GM21367 (cell line): ENCODE results near the gene FGGY.
"Not testable (repeated sequence)": the region's sequence is repeated elsewhere in the genome, so short reads cannot be mapped to it uniquely, and the experiment has no call there.

ENCODE experiments used
- ATAC-seq: cut with Tn5 transposase; IDR thresholded peaks from one replicate; pipeline ENCODE4 v1.9.1; 2021; ENCODE audit not compliant: unreplicated experiment

FGGY gene

DNA sequence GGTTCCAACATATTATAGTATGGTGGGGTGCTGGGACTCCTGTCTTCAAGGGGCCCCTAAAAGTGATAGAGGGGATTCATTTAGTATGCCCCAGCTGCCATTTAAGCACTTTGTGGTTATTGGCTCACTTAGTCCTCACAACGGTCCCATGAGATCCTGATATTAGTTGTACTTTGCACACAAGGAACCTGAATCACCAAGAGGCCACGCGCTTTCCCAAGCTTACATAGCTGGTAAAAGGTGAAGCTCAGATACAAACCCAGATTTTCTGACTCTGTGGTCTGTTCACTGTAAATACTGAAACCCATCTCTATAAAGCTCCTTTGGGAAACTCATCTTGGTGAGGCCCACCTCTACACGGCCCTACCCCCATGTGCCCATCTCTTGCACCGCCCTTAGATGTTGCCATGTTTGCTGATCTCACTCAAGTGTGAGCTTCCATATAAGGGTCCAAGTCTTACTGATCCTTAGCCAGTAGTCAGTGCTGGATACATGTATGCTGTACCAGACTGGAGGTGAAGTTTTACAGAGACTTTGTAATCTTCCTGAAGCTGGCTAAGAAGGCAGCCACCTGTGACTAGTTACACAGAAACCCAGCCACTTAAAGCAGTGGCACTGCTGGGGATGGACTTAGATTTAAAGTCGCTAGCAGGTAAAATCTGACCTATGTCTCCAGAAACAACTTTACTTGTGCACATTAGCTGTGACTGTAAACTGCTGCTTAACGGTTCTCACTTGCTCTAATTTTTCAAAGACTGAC is 393.5 kb downstream of the FGGY start:
- no peak for ATAC-seq

DNA sequence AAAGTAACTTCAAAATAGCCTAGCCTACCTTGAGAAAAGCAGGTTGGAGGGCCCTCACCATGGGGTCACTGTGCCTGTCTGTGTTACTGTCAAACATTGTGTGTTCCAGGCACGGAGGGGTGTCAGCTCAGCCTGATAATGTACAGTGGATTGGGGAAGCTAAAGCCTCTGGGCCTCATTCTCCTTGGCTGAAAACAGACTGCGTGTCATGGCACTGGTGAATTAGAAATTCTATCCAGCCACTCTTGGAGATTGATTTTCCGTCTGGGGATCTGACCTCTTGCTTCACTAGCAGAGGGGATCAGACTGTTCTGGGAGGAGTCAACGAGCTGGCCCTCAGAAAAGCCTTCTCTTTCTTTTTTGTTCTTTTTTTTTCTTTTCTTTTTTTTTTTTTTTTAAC is 394.4 kb downstream of the FGGY start:
- ATAC-seq = no peak

DNA sequence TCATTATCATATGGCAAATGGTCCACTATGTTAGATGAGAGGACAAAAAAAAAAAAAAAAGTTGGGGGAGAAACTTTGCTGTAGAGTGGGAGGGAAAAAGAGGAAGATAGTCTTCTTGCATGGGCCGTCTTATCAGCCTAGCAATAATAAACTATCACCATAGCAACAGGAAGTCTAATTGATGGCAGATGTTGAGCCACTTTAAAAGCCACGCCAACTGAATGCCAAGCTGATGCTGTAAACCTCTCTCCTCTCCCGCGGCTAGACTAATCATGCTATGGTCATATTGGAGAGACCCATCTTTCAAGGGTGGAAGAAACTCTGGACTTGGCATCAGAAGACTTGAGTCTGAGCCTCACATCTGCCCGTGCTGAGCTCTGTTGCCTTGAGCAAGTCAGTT is 395.7 kb downstream of the FGGY start:
- no peak for ATAC-seq

DNA sequence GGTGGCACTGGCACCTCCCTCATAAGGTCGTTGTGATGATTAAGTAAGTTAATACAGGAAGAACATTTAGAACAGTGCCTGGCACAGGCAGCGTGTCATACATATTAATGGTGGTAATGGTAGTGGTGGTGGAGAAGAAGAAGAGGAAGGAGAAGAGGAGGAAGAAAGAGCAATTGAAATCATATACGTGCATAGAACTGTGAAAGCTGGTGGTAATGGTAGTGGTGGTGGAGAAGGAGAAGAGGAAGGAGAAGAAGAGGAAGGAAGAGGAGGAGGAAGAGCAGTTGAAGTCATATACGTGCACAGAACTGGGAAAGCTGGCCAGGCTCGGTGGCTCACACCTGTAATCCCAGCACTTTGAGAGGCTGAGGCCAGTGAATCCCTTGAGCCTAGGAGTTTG is 396.5 kb downstream of the FGGY start:
- no peak for ATAC-seq

DNA sequence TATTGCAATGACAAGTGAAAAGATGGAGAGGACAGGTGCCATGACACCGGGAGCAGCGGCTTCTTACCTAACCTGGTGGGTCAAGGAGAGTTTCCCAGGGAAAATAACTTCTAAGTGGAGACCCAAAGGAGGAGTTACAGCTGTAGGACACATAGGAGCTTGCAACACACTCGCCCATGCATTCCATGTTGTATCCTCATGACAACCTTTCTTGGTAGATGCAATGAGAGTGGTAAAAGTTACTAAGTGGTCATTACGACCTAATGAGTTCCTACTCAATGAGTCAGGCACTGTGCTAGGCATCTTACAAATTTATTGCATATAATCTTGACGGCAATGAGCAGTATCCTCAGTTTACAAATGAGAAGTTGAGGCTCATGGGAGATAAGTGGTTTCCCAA is 398.4 kb downstream of the FGGY start:
- no peak for ATAC-seq

DNA sequence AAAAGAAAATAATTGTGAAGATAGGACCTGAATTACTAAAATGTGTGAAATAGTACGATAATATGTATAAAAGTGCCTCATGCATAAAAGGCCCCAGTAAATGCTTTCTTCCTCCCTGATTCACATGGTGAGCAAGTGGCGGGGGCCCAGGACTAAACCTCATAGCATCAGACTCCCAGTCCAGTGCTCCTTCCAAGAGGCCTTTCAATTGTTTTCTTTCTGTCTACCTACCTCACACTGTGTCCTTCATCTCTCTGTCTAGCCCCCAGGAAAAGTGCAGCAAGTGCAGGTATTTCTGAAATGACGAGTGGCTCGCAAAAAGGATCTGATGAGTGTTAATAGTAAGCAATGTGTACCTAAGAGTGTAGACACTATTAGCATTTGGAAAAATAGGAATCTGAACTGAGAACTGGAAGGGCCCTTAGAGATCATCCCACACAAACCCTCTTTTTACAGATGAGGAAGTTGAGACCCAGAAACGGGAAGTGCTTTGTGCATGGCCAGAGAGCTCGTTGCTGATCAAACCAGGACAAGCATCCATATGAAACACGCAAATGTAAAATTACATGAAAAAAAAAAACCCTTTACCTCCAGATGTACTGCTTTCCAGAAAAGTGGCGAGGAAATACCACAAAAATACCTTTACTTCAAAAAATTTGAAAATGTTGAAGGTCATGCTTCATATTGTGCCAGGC is 399.7 kb downstream of the FGGY start:
- peak; percentile 19 for ATAC-seq

DNA sequence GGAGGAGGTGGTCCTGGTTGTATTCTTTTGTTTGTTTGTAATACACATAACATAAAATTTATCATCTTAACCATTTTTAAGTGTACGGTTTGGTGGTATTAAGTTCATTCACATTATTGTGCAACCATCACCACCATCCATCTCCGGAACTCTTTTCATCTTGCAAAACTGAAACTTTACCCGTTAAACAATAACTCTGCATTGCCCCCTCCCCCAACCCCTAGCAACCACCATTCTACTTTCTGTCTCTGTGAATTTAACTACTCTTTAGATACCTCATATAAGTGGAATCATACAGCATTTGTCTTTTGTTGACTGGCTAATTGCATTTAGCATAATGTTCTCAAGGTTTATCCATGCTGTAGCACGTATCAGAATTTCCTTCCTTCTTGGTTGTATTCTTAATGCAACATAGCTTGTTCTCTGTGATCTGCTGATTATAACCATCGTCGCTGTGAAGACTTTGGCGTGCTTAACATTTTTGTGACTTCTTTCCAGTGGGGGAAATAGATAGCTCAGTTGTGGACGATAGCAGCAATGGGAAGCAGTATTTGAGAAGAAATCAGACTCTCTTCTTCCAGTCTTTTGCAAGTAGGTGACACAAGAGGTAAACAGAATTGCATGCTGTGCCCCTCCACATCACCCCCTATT is 400.4 kb downstream of the FGGY start:
- peak; percentile 44 for ATAC-seq

DNA sequence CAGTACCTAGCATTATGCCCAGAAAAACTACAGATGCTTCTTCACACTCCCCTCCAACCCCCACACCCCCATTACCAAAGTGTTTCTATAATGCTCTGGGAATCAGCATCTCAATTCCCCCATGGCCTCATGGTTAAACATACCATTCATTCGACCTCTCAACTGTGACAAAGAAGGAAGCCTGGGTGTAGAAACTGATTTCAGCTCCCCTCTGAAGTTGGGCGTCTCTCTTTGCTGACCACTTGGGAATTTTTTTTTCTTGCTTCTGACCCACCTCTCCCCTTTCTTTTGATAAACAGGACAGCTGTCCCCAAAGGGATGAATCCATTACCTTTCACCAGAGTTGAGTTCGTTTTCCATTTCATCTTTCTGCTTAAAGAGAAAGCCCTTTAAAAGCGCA is 401.5 kb downstream of the FGGY start:
- no peak for ATAC-seq

DNA sequence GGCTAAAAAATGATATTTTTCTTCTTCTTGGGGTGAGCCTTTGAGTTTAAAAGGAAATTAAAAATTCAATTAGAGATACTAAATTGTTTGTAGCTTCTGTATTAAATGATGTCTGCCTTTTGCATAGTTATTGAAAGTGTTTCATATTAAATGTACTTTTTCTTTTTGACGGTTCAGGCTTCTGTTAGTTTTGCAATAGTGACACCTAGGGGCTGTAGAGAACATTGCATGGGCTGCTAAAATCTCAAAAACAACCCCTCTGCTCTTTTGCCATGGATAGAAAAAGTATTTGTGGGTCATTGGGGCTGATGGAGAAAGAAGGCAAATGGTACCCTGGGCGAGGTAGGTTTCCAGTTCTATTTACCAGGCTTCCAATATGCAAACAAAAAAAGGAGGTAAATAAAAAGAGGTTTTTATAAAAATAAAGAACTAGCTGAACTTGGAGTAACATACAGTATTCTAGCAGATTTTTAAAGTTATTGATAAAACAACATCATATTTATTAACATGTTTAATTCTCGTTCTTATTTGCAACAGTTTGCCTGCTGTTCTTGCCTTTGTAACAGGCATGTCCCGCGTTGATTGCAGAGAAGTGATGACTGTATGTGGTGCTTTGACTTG is 402.4 kb downstream of the FGGY start:
- no peak for ATAC-seq

DNA sequence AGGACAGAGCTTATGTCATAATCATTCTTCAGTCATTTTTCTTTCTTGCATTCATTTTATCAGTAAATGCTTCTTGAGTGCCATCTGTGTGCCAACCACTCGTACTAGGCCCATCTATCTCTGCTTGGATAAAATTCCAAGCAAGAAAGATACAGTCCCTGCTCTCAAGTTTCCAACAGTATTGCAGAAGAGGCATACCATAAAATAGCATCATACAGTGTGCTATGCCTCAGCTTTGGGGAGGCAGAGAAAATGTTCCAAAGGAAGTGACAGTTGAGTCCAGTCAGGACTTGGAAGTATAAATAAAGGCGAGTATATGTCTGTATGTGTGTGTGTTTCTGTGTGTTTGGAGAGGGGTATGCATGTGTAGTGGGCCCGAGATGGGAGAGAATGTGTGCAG is 404.5 kb downstream of the FGGY start:
- no peak for ATAC-seq

DNA sequence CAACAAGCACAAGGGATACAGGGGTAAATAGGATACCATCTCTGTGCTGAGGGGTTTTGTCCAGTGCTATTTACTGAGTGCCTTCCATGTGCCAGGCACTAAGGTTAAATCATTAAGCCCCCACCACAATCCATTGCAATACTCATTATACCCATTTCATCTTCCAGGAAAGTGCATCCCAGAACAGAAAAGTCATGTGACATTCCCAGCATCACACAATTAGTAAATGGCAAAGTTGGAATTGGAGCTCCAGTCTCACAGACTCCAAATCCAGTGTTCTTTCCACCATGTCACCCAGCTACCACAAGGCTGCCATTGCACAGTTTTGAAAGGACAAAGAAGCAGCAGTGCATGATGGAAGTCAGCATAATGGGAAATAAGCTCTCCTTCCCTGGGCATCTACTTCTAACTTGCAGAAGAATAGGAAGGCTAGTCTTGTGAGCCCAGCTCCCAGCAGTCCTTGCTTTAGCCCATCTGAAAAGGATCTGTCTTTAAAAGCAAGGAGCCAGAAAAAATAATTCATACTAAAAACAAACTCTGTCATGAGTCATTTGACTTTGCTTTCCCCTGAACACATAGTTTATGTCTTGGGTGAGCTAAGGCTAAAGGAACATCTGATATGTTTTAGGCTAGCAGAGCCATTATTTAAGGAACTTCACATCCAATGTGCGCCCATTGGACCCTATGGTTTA is 406.5 kb downstream of the FGGY start:
- ATAC-seq = no peak

DNA sequence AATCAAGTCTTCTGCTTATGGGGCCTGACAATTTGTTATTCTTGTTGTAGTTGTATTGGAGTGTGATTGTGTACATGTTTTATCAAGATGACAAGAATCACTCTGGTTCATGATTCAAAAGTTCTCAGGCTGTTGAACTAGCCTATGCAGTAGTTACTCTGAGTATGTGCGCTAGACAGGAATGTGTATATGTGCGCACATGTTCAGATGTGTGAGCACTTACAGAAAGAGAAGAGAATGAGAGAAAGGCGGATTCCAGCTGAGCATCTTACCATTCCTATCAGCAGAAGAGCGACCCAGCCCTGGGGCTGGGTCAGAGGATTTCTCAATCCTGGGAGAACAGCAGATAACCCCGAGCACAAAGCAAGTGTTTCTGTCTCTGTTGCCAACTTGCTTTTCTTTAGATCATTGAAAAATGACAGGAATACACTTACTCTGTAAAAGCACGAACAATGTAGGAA is 407.1 kb downstream of the FGGY start:
- no peak for ATAC-seq

DNA sequence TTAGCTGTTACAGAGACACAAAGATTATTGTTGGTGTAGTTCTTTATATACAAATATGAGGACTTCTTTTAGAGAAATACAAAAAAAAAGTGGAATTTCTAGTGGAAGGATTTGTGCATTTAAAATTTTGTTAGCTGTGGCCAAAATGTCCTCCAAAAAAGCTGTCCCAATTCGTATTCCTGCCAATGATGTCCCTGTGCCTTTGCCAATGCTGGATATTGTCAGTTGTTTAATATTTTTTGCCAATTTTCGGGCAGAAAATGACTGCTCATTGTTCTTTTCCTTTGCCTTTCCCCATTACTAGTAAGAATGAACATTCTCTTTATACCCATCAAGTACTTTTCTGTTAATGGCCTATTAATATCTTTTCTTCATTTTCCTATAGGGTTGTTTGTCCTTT is 407.8 kb downstream of the FGGY start:
- ATAC-seq = no peak

DNA sequence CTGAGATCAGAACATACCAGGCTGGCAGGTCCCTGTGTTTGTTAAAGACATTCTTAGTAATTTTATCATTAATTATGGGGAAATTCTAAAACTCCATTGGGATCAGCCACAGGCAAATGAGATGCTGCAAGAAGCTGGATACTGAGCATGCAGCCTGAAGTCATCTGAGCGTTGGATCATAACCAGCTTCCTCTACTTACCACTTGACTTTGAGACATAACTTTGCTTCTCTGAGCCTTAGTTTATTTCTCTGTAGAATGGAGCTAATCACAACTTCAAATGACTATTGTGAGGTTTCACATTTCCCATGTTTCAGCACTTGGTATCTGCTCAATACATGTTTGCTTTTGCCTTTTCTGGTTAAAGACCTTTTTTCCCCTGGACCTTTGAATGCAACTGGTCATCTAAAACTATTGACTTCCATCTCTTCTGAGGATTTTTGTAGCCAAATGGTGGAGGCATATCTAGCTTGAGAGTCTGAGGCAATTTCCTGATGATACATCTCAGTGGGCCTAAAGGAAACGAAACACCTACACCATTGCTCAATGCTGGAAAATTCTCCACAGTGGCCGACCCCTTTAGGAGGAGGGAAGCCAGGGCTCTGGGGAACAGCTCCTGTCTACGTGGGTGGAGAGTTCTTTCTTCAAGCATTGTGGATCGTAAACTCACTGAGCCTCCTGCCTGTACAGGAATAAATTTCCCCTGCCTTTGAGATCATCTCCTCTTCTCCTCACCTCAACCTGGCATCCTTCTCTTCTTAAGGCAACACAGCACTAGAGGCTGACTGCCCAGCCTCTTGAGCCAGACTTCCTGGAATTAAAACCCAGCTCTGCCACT is 408.8 kb downstream of the FGGY start:
- ATAC-seq = no peak

DNA sequence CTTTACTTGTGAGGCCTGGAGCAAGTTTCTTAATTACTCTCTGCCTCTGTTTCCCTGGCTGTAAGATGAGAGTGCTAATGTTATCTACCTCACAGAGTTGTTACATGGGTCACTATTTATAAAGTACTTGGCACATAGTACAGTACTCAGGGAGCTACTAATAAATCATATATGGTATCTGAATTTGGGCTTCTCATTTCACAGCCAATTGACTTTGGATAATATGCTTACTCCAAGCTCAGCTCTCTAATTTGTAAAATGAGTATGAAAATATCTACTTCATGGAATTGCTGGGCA is 409.4 kb downstream of the FGGY start:
- no peak for ATAC-seq

DNA sequence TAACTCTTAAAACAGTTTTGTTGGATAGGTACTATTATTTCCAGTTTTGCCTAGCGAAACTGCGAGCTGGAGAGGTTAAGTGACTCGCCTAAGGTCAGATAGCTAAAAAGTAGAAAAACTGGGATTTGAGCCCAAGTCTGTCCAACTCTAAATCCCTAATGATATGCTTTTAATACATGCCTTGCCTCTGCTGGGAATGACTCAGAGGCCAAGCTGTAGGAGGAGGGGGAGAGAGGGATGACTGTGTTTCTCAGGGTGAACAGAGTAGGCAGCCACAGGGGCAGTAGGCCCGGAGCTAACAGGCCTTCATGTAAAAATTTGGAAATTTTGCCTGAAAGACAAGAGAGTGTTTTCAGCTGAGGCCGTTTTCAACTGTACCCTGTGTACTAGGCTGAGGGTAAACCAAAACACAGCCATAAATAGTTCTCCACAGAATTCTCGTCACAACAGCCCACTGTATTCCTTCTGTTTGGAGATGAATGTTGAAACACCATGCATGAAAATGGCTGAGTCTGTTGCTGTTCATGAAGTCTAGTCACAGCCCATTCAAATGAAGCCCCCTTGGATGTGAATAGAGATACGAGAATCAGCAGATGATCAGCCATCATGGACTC is 410.4 kb downstream of the FGGY start:
- no peak for ATAC-seq

DNA sequence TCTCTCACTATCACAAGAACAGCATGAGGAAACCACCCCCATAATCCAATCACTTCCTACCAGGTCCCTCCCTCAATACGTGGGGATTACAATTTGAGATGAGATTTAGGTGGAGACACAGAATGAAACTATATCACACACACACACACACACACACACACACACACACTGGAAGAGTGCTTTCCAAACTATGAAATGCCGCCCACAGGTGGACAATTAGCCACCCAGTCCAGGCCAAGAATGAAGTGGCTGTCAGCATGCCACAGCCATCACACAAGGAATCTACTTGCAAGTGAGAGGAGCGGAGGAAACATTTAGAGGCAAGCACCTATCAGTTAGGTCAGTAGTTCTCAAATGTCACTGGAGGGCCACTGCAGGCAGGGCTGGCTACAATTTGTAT is 412.4 kb downstream of the FGGY start:
- no peak for ATAC-seq

DNA sequence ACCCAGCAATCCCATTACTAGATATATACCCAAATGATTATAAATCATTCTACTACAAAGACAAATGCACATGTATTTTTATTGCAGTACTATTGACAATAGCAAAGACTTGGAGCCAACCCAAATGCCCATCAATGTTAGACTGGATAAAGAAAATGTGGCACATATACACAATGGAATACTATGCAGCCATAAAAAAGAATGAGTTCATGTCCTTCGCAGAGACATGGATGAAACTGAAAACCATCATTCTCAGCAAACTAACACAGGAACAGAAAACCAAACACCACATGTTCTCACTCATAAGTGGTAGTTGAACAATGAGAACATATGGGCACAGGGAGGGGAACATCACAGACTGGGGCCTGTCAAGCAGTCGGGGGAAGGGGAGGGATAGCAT is 414.0 kb downstream of the FGGY start:
- not testable (repeated sequence) for ATAC-seq

DNA sequence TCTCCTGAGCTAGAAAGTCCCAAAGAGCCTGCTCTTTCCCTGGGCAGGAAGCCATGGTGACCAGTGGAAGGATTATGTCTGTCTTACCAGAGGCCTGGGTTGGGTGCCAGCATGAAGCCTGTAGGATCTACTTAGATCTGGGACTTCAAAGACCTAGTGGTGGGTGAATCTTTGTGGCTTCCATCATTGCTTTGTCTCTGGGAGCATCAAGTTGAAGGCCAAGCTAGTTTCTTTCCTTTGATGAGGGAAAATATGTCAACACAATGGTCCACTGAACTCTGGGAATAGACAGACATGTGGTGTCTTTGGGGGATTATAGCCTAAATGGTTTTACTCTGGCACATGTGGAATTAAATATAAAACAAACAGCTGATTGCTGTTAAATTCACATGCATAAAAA is 417.3 kb downstream of the FGGY start:
- no peak for ATAC-seq

DNA sequence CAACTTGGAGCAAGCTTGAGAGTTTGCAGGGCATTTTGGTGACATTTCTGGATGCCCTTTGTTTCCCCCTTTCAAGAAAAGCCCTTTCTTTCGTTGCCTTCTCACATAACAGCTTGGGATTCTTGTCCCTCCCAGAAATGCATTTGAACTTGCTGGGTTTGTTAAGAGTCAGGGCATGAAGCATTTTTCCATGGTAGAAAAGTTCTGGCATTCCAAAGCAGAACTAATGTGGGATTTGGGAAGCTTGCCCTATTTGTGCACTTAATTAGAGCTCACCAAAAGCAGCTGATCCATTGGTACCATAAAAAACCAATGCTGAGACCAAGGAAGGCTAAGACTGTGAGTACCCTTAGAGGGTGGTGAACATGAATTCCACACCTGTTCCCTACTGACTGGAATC is 418.1 kb downstream of the FGGY start:
- no peak for ATAC-seq
